Peyer's patch (tissue), 4 donors: Measurements from ENCODE around the gene STK38L. TPM values are rescaled to one million over a fixed set of nuclear protein-coding genes. Genes with fewer than 3 reads are reported as not detected.

Experiments
- DNase-seq, 3 donors: peaks; one replicate each; pipeline ENCODE4 v3.0.0-alpha.2; 2017 to 2019
- H3K27ac ChIP-seq, 4 donors: fragments of 200-600 bp; sonication (generic); one replicate each; pipeline ENCODE4 v1.5.1; 2016 to 2019
- H3K27me3 ChIP-seq, 2 donors: fragments of 200-600 bp; sonication (generic); one replicate each; pipeline ENCODE4 v1.5.1; 2019
- H3K36me3 ChIP-seq, 3 donors: fragments of 200-600 bp; sonication (generic); one replicate each; pipeline ENCODE4 v1.5.1; 2016 to 2019
- H3K4me1 ChIP-seq, 4 donors: fragments of 200-600 bp; sonication (generic); one replicate each; pipeline ENCODE4 v1.5.1; 2016 to 2019
- H3K4me3 ChIP-seq, 4 donors: fragments of 200-600 bp; sonication (generic); 1 replicate in 3 of 4; 2 replicates in 1 of 4; pipeline ENCODE4 v1.5.1; 2016 to 2019; ENCODE audit warnings: mild to moderate bottlenecking in 1 of 4
- H3K9me3 ChIP-seq, 4 donors: fragments of 200-600 bp; sonication (generic); one replicate each; pipeline ENCODE4 v1.5.1; 2016 to 2019; ENCODE audit warnings: mild to moderate bottlenecking in 1 of 4
- POLR2A ChIP-seq, 2 donors: fragments of 450-650 bp; IDR thresholded peaks; one replicate each; pipeline ENCODE4 v1.5.1; 2017; ENCODE audit warnings: antibody characterized with exemption in 2 of 2, mild to moderate bottlenecking in 2 of 2, moderate library complexity in 2 of 2
- total RNA-seq, 4 donors: library from RNA; depleted of rRNA; stranded (reverse); fragments of >200 nt; gene quantifications; one replicate each; pipeline ENCODE4 v1.1.0, GENCODE V29; 2016
- TF ChIP-seq, protein P1 (sequence below), 6 experiments: fragments of 450-650 bp in 4 of 6; fragments of 200-600 bp in 2 of 6; sonication (generic) in 1 of 6; IDR thresholded peaks; one replicate each; pipeline ENCODE4 v1.5.1; 2017 to 2019; ENCODE audit warnings: antibody characterized with exemption in 6 of 6, mild to moderate bottlenecking in 3 of 6, moderate library complexity in 1 of 6

Gene STK38L
- total RNA-seq, 4 donors from 2014 or later: 19.6 to 33.0 (median 22.1) TPM

DNA sequence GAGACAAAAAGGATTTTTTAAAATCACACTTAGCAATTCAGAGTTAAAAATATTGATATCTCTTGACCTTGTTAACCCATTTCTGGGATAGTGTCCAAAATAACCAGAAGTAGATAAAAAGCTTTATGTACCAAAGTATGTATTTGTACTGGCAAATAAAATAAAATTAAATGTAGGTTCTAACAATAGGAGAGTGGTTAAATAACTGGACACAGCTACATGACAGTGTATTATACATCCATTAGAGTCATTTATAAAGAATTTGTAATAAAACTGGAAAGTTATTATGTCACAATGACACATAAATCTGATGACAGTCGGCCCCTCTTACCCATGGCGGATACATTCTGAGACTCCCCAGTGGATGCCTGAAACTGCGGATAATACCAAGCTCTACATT, 122.5 kb downstream of the STK38L start:
- H3K27ac ChIP-seq: no peak overlapping the region
- no peaks in the 10 kb centered on the region for H3K36me3 ChIP-seq
- no peak overlapping the region for H3K4me3 ChIP-seq
- no peak for TF ChIP-seq POLR2A (IDR thresholded peaks at IDR 0.05)
- TF ChIP-seq, protein P1, sequence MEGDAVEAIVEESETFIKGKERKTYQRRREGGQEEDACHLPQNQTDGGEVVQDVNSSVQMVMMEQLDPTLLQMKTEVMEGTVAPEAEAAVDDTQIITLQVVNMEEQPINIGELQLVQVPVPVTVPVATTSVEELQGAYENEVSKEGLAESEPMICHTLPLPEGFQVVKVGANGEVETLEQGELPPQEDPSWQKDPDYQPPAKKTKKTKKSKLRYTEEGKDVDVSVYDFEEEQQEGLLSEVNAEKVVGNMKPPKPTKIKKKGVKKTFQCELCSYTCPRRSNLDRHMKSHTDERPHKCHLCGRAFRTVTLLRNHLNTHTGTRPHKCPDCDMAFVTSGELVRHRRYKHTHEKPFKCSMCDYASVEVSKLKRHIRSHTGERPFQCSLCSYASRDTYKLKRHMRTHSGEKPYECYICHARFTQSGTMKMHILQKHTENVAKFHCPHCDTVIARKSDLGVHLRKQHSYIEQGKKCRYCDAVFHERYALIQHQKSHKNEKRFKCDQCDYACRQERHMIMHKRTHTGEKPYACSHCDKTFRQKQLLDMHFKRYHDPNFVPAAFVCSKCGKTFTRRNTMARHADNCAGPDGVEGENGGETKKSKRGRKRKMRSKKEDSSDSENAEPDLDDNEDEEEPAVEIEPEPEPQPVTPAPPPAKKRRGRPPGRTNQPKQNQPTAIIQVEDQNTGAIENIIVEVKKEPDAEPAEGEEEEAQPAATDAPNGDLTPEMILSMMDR (IDR thresholded peaks at IDR 0.05): no peak
- no peak for DNase-seq
- no peaks in the 10 kb centered on the region for H3K9me3 ChIP-seq
- H3K27me3 ChIP-seq: no peaks in the 10 kb centered on the region
- H3K4me1 ChIP-seq: no peaks in the 10 kb centered on the region

GRCh38 chr12:27367078-27367477, 123.0 kb downstream of the STK38L start:
- Histone ChIP-seq H3K9me3 (no peaks in the 10 kb centered on the region), H3K36me3 (no peaks in the 10 kb centered on the region), H3K27ac (no peak overlapping the region), H3K27me3 (no peaks in the 10 kb centered on the region), H3K4me1 (no peaks in the 10 kb centered on the region), H3K4me3 (no peak overlapping the region)
- DNase-seq: no peak
- TF ChIP-seq POLR2A (IDR thresholded peaks at IDR 0.05): no peak
- TF ChIP-seq, protein P1 (IDR thresholded peaks at IDR 0.05): no peak

Other genes with a start within 250 kb of the STK38L start
- 10 to 100 TPM; 33.8 to 58.9 (median 49.7) TPM for gene TM7SF3, start 229.9 kb upstream of the STK38L start, total RNA-seq
- 10 to 100 TPM; 21.9 to 49.5 (median 24.6) TPM for gene MED21, start 221.7 kb upstream of the STK38L start, total RNA-seq
- not detected for gene C12orf71, start 161.7 kb upstream of the STK38L start, total RNA-seq
- gene BMAL2, start 88.5 kb downstream of the STK38L start, total RNA-seq: 10 to 100 TPM in 1 of 4 donors, 1 to 10 TPM in 3; 3.5 to 14.0 (median 4.6) TPM
- gene SMCO2, start 202.4 kb downstream of the STK38L start, total RNA-seq: not detected